ENCODE measurements around the gene STK26.

The STK26 gene

GRCh38 chrX:132063862-132064261, 40.8 kb downstream of the STK26 start:
- TF ChIP-seq CTCF (IDR thresholded peaks at IDR 0.05; ENCODE audit: low read depth, low read length, missing control alignments): no peak
- H3K4me3 ChIP-seq (ENCODE audit: low read depth, low read length): no peak overlapping the region
- no peak for DNase-seq (ENCODE audit: low read depth)
- in situ Hi-C loops (cut with HindIII; ENCODE audit: low sequenced_read_pairs): loop anchor here (10.0 kb wide), 1 partner anchor 61 kb away; the partner anchor contains the start of gene FRMD7

- TF ChIP-seq CTCF (IDR thresholded peaks at IDR 0.05; ENCODE audit: low read depth, low read length, missing control alignments): no peak
Measured at GRCh38 chrX:132068405-132068804, 45.3 kb downstream of the STK26 start.

GRCh38 chrX:132071254-132071653, 48.2 kb downstream of the STK26 start:
- no peak for TF ChIP-seq CTCF (IDR thresholded peaks at IDR 0.05; ENCODE audit: low read depth, low read length, missing control alignments)
- no peak for DNase-seq (ENCODE audit: low read depth)
- no peak overlapping the region for H3K4me3 ChIP-seq (ENCODE audit: low read depth, low read length)
- in situ Hi-C loops (cut with HindIII; ENCODE audit: low sequenced_read_pairs): no loop called here

More at GRCh38 chrX:132068405-132068804, 45.3 kb downstream of the STK26 start:
- in situ Hi-C loops (cut with HindIII; ENCODE audit: low sequenced_read_pairs): loop anchor here (10.0 kb wide), 1 partner anchor 56 kb away; the partner anchor contains the start of gene FRMD7
- no peak overlapping the region for H3K4me3 ChIP-seq (ENCODE audit: low read depth, low read length)
- no peak for DNase-seq (ENCODE audit: low read depth)

GRCh38 chrX:132077414-132077813, 54.3 kb downstream of the STK26 start:
- no peak overlapping the region for H3K4me3 ChIP-seq (ENCODE audit: low read depth, low read length)
- DNase-seq (ENCODE audit: low read depth): no peak
- TF ChIP-seq CTCF (IDR thresholded peaks at IDR 0.05; ENCODE audit: low read depth, low read length, missing control alignments): no peak
- in situ Hi-C loops (cut with HindIII; ENCODE audit: low sequenced_read_pairs): no loop called here

- in situ Hi-C loops (cut with HindIII; ENCODE audit: low sequenced_read_pairs): no loop called here
Measured at GRCh38 chrX:132077912-132078311, 54.8 kb downstream of the STK26 start.

GRCh38 chrX:132085786-132086185, 62.7 kb downstream of the STK26 start:
- in situ Hi-C loops (cut with HindIII; ENCODE audit: low sequenced_read_pairs): no loop called here
- no peak for DNase-seq (ENCODE audit: low read depth)
- H3K4me3 ChIP-seq (ENCODE audit: low read depth, low read length): no peak overlapping the region
- TF ChIP-seq CTCF (IDR thresholded peaks at IDR 0.05; ENCODE audit: low read depth, low read length, missing control alignments): no peak

More at GRCh38 chrX:132077912-132078311, 54.8 kb downstream of the STK26 start:
- TF ChIP-seq CTCF (IDR thresholded peaks at IDR 0.05; ENCODE audit: low read depth, low read length, missing control alignments): no peak
- no peak for DNase-seq (ENCODE audit: low read depth)
- H3K4me3 ChIP-seq (ENCODE audit: low read depth, low read length): no peak overlapping the region
